Right renal cortex interstitium (tissue), 3 donors: ENCODE data around the gene SMIM24. TPM values are rescaled to one million over a fixed set of nuclear protein-coding genes. Genes with fewer than 3 reads are reported as not detected.

ENCODE experiments used
- DNase-seq, 3 donors: peaks; one replicate each; pipeline ENCODE4 v3.0.0-alpha.2; 2013; ENCODE audit warnings: low read depth in 3 of 3, low spot score in 2 of 3
- polyA plus RNA-seq, 3 donors: library from polyadenylated mRNA; unstranded; fragments of 120-200 nt; gene quantifications; one replicate each; pipeline ENCODE4 v1.2.1, GENCODE V29; 2013; ENCODE audit not compliant: insufficient read length in 3 of 3

The SMIM24 gene
- polyA plus RNA-seq, 3 donors, result 436 to 628 (median 553) TPM

GRCh38 chr19:3499738-3500428 lies 19.6 kb upstream of the SMIM24 start:
- DNase-seq, result no peak

- DNase-seq, result no peak
These were observed 17.6 kb upstream of the SMIM24 start for GRCh38 chr19:3497757-3498520.

- DNase-seq, result no peak
These were observed 16.3 kb upstream of the SMIM24 start for GRCh38 chr19:3496392-3497273.

GRCh38 chr19:3494559-3494958 lies 14.2 kb upstream of the SMIM24 start:
- DNase-seq, result no peak

GRCh38 chr19:3494051-3494450 lies 13.7 kb upstream of the SMIM24 start:
- DNase-seq, result no peak

- DNase-seq, result no peak
These were observed 13.3 kb upstream of the SMIM24 start for GRCh38 chr19:3493651-3494050.

- DNase-seq, result no peak
These were observed 12.6 kb upstream of the SMIM24 start for GRCh38 chr19:3492919-3493318.

GRCh38 chr19:3492131-3492839 lies 12.0 kb upstream of the SMIM24 start:
- no peak for DNase-seq

GRCh38 chr19:3491396-3492119 lies 11.2 kb upstream of the SMIM24 start:
- no peak for DNase-seq

GRCh38 chr19:3483226-3483628 lies 2.9 kb upstream of the SMIM24 start, which contains the start of gene SMIM44:
TSS of gene SMIM44 (minus strand) at chr19:3483441. CDS start at chr19:3483403, 38 bp downstream.
- no peak for DNase-seq

GRCh38 chr19:3482507-3483225 lies 2.3 kb upstream of the SMIM24 start:
- no peak for DNase-seq

GRCh38 chr19:3481241-3482090 lies 1.1 kb upstream of the SMIM24 start:
- no peak for DNase-seq

- no peak for DNase-seq
These were observed 500 bp downstream of the SMIM24 start for GRCh38 chr19:3479834-3480215.

- no peak for DNase-seq
These were observed 1.0 kb downstream of the SMIM24 start for GRCh38 chr19:3479177-3479833.

GRCh38 chr19:3478409-3479176 lies 1.7 kb downstream of the SMIM24 start:
- no peak for DNase-seq

- DNase-seq, result no peak
These were observed 2.4 kb downstream of the SMIM24 start for GRCh38 chr19:3477951-3478350.

- DNase-seq, result no peak
These were observed 2.8 kb downstream of the SMIM24 start for GRCh38 chr19:3477506-3477905.
